OCI-LY3 (cell line): ENCODE results near the gene F11R.

Experiments used
- H2AFZ ChIP-seq: fragments of 200-600, 300-600 bp; shearing (Covaris generic); 2 replicates; pipeline ENCODE4 v1.6.0; 2014; ENCODE audit warnings: antibody characterized with exemption, low read depth, low read length
- H3K27ac ChIP-seq: fragments of 200-600, 300-600 bp; sonication (generic); 2 replicates; pipeline ENCODE4 v1.5.1; 2014; ENCODE audit warnings: mild to moderate bottlenecking, low read length, moderate library complexity, mixed read lengths
- H3K27me3 ChIP-seq: fragments of 200-600, 300-600 bp; sonication (generic); 2 replicates; pipeline ENCODE4 v1.6.1; 2014; ENCODE audit warnings: low read depth, low read length, mixed read lengths
- H3K36me3 ChIP-seq: fragments of 200-600, 300-600 bp; sonication (generic); replicated peaks from 2 replicates; pipeline ENCODE3; 2014; ENCODE audit warnings: low read depth, low read length, mixed read lengths
- H3K4me1 ChIP-seq: fragments of 300-600, 200-600 bp; sonication (generic); 2 replicates; pipeline ENCODE4 v1.6.1; 2014; ENCODE audit warnings: low read length, mixed read lengths
- H3K4me2 ChIP-seq: fragments of 200-600, 300-600 bp; sonication (generic); 2 replicates; pipeline ENCODE4 v1.6.1; 2014; ENCODE audit warnings: low read length, mixed read lengths
- H3K4me3 ChIP-seq: fragments of 300-600, 200-600 bp; sonication (generic); 2 replicates; pipeline ENCODE4 v1.5.1; 2014; ENCODE audit warnings: antibody characterized with exemption, mild to moderate bottlenecking, low read length, moderate library complexity
- H3K79me2 ChIP-seq: fragments of 300-600, 200-600 bp; shearing (Covaris generic); 2 replicates; pipeline ENCODE4 v1.6.1; 2014; ENCODE audit warnings: mild to moderate bottlenecking, low read length, mixed read lengths
- H3K9ac ChIP-seq: fragments of 300-600, 200-600 bp; shearing (Covaris generic); 2 replicates; pipeline ENCODE4 v1.6.0; 2014; ENCODE audit warnings: mild to moderate bottlenecking, low read length, moderate library complexity
- H3K9me3 ChIP-seq: fragments of 200-600, 300-600 bp; shearing (Covaris generic); 2 replicates; pipeline ENCODE4 v1.6.1; 2014; ENCODE audit warnings: low read length, mixed read lengths; ENCODE audit not compliant: insufficient read depth
- H4K20me1 ChIP-seq: fragments of 200-600, 300-600 bp; sonication (generic); 2 replicates; pipeline ENCODE4 v1.6.1; 2016; ENCODE audit warnings: low read length, mixed read lengths; ENCODE audit not compliant: insufficient read depth
- EZH2phosphoT487 ChIP-seq: fragments of 200-600 bp; shearing (Covaris generic); IDR thresholded peaks from 2 replicates; pipeline ENCODE4 v1.6.1; 2018; ENCODE audit warnings: antibody characterized with exemption, mixed run types, low read depth
- TF ChIP-seq, protein P1 (sequence below): fragments of 200-600, 300-600 bp; sonication (generic); IDR thresholded peaks from 2 replicates; pipeline ENCODE4 v1.5.1; 2014; ENCODE audit warnings: antibody characterized with exemption, low read length, low read depth

The F11R gene

GRCh38 chr1:161006563-161006962 is 14.4 kb downstream of the F11R start:
- Histone ChIP-seq H3K4me1 (peaks cover 10% of the 10 kb centered on the region; the same call in 1 of the 2 replicates), H3K4me3 (no peak overlapping the region), H3K79me2 (no peaks in the 10 kb centered on the region), H3K27me3 (no peaks in the 10 kb centered on the region), H3K9ac (no peak overlapping the region), H4K20me1 (no peaks in the 10 kb centered on the region), H2AFZ (no peak overlapping the region), H3K36me3 (no peaks in the 10 kb centered on the region), H3K4me2 (no peak overlapping the region), H3K9me3 (no peaks in the 10 kb centered on the region), H3K27ac (no peak overlapping the region)
- TF ChIP-seq, protein P1, sequence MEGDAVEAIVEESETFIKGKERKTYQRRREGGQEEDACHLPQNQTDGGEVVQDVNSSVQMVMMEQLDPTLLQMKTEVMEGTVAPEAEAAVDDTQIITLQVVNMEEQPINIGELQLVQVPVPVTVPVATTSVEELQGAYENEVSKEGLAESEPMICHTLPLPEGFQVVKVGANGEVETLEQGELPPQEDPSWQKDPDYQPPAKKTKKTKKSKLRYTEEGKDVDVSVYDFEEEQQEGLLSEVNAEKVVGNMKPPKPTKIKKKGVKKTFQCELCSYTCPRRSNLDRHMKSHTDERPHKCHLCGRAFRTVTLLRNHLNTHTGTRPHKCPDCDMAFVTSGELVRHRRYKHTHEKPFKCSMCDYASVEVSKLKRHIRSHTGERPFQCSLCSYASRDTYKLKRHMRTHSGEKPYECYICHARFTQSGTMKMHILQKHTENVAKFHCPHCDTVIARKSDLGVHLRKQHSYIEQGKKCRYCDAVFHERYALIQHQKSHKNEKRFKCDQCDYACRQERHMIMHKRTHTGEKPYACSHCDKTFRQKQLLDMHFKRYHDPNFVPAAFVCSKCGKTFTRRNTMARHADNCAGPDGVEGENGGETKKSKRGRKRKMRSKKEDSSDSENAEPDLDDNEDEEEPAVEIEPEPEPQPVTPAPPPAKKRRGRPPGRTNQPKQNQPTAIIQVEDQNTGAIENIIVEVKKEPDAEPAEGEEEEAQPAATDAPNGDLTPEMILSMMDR = no peak
- no peak for TF ChIP-seq EZH2phosphoT487

DNA sequence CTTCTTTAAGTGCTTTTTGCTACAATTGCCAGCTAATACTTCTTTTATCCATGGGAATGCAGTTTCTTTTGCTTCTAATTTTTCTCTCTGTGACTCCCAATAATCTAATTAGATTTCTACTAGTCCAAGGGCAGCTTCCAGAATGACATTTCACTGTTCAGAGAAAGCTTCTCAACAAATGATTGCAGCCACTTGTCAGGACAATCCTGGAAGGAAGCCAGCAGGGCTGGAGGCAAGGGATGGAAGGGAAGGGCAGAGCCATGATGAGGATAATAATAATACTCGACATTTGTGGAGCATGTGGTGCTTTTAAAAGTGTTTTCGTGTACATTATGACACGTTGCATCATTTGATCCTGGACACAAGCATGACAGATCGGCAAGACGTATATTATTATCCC is 19.4 kb downstream of the F11R start:
- Histone ChIP-seq H4K20me1 (no peaks in the 10 kb centered on the region), H3K79me2 (no peaks in the 10 kb centered on the region), H2AFZ (no peak overlapping the region), H3K4me2 (no peak overlapping the region), H3K9ac (no peak overlapping the region), H3K4me3 (no peak overlapping the region), H3K27ac (no peak overlapping the region), H3K27me3 (no peaks in the 10 kb centered on the region), H3K36me3 (no peaks in the 10 kb centered on the region), H3K4me1 (peaks cover 11% of the 10 kb centered on the region; the same call in 1 of the 2 replicates), H3K9me3 (no peaks in the 10 kb centered on the region)
- TF ChIP-seq, protein P1 = no peak
- no peak for TF ChIP-seq EZH2phosphoT487

- H3K27ac ChIP-seq = no peak overlapping the region
- H3K4me3 ChIP-seq = no peak overlapping the region
- peaks cover 11% of the 10 kb centered on the region; the same call in 1 of the 2 replicates for H3K4me1 ChIP-seq
Measured at GRCh38 chr1:161000736-161001480, 20.0 kb downstream of the F11R start.

DNA sequence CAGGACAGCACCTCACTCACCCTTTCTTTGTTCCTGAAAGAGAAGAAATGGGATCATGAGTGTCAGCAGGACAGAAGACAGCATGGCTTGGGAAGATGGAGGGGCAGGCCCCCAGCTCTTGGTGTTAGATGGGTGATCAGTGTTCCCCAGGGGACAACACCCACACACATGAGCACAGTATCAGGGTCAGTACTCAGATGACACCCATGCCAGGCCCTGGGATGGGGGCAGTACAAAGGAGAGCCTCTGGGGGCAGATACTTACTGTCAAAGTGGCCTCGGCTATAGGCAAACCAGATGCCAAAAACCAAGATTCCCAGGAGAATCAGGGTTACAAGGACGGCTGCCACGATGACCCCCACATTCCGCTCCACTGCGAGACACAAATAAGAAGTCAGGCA is 21.6 kb downstream of the F11R start:
- no peak overlapping the region for H3K4me2 ChIP-seq
- H3K9ac ChIP-seq = no peak overlapping the region
- H3K79me2 ChIP-seq = no peaks in the 10 kb centered on the region
- peaks cover 11% of the 10 kb centered on the region; the same call in 1 of the 2 replicates for H3K4me1 ChIP-seq
- no peaks in the 10 kb centered on the region for H4K20me1 ChIP-seq
- H3K9me3 ChIP-seq = no peaks in the 10 kb centered on the region
- H3K27me3 ChIP-seq = no peaks in the 10 kb centered on the region
- TF ChIP-seq, protein P1 = no peak
- no peak for TF ChIP-seq EZH2phosphoT487
- no peak overlapping the region for H3K4me3 ChIP-seq
- no peaks in the 10 kb centered on the region for H3K36me3 ChIP-seq
- H3K27ac ChIP-seq = no peak overlapping the region
- no peak overlapping the region for H2AFZ ChIP-seq

More at GRCh38 chr1:161000736-161001480, 20.0 kb downstream of the F11R start:
- H3K36me3 ChIP-seq = no peaks in the 10 kb centered on the region
- no peaks in the 10 kb centered on the region for H3K9me3 ChIP-seq
- H3K27me3 ChIP-seq = no peaks in the 10 kb centered on the region
- no peak for TF ChIP-seq EZH2phosphoT487
- TF ChIP-seq, protein P1 = no peak
- no peak overlapping the region for H3K4me2 ChIP-seq
- H2AFZ ChIP-seq = no peak overlapping the region
- no peaks in the 10 kb centered on the region for H4K20me1 ChIP-seq
- H3K79me2 ChIP-seq = no peaks in the 10 kb centered on the region
- no peak overlapping the region for H3K9ac ChIP-seq
